ENCODE measurements around the gene GSS.

Gene GSS

GRCh38 chr20:34983089-34983820 lies 27.6 kb upstream of the GSS start:
- no peak for TF ChIP-seq CTCF (IDR thresholded peaks at IDR 0.05; ENCODE audit: low read depth, low read length, missing control alignments)
- H3K4me3 ChIP-seq (ENCODE audit: low read depth, low read length) = no peak overlapping the region
- DNase-seq (ENCODE audit: low read depth) = no peak

- no peak overlapping the region for H3K4me3 ChIP-seq (ENCODE audit: low read depth, low read length)
- no peak for DNase-seq (ENCODE audit: low read depth)
- TF ChIP-seq CTCF (IDR thresholded peaks at IDR 0.05; ENCODE audit: low read depth, low read length, missing control alignments) = no peak
These were observed 26.9 kb upstream of the GSS start for GRCh38 chr20:34982270-34983088.

- no peak for DNase-seq (ENCODE audit: low read depth)
- TF ChIP-seq CTCF (IDR thresholded peaks at IDR 0.05; ENCODE audit: low read depth, low read length, missing control alignments) = no peak
- no peak overlapping the region for H3K4me3 ChIP-seq (ENCODE audit: low read depth, low read length)
These were observed 25.1 kb upstream of the GSS start for GRCh38 chr20:34980543-34981233.

GRCh38 chr20:34979366-34980153 lies 24.0 kb upstream of the GSS start:
- DNase-seq (ENCODE audit: low read depth) = no peak
- TF ChIP-seq CTCF (IDR thresholded peaks at IDR 0.05; ENCODE audit: low read depth, low read length, missing control alignments) = no peak
- no peak overlapping the region for H3K4me3 ChIP-seq (ENCODE audit: low read depth, low read length)

GRCh38 chr20:34978092-34978744 lies 22.6 kb upstream of the GSS start:
- no peak for TF ChIP-seq CTCF (IDR thresholded peaks at IDR 0.05; ENCODE audit: low read depth, low read length, missing control alignments)
- no peak overlapping the region for H3K4me3 ChIP-seq (ENCODE audit: low read depth, low read length)
- no peak for DNase-seq (ENCODE audit: low read depth)
